DMS 273 treated with DMSO at 0.1 percent for 48 hours (cell line): ENCODE data around the gene SLC13A2.

Experiments used
- DNase-seq: peaks from one replicate; lab custom pipeline; 2025; lab: John Stamatoyannopoulos, UW

Gene SLC13A2

DNA sequence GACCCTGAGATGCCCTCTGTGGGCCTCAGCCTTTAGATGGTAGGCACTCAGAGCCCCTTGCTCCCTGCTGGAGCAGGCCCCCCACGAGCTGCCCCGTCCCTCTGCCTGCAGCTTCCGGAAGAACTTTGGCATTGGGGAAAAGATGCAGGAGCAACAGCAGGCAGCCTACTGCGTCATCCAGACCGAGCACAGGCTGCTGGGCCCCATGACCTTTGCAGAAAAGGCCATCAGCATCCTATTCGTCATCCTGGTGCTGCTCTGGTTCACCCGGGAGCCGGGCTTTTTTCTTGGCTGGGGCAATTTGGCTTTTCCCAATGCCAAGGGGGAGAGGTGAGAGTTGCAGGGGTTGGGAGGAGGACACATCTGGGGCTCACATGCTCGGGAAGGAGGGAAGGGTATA lies 20.0 kb downstream of the SLC13A2 start:
- no peak for DNase-seq

DNA sequence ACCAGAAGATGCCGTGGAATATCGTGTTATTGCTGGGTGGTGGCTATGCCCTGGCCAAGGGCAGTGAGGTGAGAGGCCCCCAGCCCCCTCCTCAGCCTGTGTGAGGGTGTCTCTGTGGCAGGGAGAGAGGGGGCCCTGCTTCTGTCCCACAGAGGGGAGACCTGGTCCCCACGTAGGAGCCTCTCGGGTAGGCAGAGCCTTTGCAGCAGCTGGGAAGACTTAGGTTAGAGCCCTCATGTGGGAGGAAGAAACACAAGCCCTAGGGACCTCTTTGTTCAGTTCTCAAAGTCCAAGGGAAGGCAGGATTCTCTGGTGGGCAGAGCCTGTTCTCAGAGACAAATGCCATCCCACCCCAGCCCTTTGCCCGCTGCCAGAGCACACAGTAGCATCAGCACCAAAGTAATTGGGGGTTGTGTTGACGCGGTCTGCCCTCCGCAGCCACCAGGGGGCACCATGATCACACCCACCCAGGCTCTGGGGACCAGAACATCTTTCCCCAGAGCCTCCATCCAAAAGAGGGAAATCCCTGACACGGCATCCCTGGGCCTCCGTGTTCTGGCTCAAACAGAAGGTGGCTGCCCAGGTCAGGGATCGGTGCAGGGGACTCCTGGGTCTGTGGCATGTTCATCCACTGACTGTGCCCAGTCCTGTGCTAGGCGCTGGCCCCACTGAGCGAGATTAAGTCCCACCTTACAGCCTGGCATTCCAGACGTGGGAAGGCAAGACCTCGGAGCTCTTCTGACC lies 21.2 kb downstream of the SLC13A2 start:
- DNase-seq: peak; percentile 43

GRCh38 chr17:28495635-28496034 lies 22.2 kb downstream of the SLC13A2 start:
- DNase-seq: no peak

- DNase-seq: no peak
Measured at GRCh38 chr17:28497931-28498330, 24.5 kb downstream of the SLC13A2 start.

DNA sequence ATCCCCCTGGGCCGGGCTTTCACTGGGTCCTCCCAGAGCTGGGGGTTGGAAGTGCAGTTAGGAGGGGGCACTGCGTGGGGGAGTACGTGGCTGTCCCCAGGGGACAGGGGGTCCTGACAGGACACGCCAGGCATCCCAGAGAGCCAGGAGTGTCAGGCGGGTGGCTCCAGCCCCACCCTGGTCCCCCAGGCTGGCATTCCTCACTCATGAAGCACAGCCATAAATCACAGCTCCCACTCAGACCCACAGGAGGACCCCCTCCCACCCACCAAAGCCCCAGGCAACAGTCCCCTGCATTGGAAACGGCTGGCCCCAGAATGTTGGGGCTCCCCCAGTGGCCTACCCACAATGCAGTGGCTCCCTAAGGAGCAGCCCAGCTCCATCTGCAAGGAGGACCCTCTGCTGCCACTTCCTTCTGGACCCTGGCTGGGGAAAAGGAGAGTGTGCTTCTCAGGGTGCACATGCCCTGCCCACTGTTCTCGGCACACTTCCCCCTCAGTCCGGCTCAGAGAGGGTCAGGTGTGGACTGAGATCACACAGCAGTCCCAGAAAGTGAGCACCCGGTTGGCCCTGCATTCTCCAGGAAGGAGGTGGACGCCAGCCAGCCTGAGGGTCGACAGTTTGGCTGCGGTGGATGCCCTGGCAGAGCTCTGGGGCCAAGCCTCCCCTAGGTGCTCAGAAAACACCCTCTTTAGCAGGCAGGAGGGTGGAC lies 25.4 kb downstream of the SLC13A2 start:
- DNase-seq: no peak

DNA sequence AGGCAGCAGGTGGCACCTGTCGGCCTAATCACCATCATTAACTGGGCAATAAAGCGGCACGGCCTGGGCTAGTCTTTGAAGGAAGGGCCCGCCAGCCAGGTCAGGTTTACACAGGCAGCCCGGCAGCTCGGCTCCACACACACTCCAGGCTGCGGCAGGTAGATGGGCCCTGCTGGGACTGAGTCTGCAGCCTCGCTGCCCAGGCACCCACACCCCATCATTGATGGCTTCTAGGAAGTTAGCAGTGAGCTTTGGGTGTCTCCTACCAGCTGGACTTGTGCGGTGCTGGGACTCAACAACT lies 25.9 kb downstream of the SLC13A2 start:
- no peak for DNase-seq

- DNase-seq: no peak
Measured at GRCh38 chr17:28499684-28500357, 26.4 kb downstream of the SLC13A2 start.

- DNase-seq: peak; percentile 66
Measured at GRCh38 chr17:28500712-28501379, 27.4 kb downstream of the SLC13A2 start.

GRCh38 chr17:28501421-28502284 lies 28.2 kb downstream of the SLC13A2 start:
- DNase-seq: no peak

GRCh38 chr17:28503420-28503819 lies 30.0 kb downstream of the SLC13A2 start:
- no peak for DNase-seq

GRCh38 chr17:28505986-28506665 lies 32.7 kb downstream of the SLC13A2 start, which contains the start of gene FOXN1:
Gene FOXN1, plus strand, starts transcription at chr17:28506348. Its CDS starts 17,622 bp downstream, at chr17:28523970.
- no peak for DNase-seq

DNA sequence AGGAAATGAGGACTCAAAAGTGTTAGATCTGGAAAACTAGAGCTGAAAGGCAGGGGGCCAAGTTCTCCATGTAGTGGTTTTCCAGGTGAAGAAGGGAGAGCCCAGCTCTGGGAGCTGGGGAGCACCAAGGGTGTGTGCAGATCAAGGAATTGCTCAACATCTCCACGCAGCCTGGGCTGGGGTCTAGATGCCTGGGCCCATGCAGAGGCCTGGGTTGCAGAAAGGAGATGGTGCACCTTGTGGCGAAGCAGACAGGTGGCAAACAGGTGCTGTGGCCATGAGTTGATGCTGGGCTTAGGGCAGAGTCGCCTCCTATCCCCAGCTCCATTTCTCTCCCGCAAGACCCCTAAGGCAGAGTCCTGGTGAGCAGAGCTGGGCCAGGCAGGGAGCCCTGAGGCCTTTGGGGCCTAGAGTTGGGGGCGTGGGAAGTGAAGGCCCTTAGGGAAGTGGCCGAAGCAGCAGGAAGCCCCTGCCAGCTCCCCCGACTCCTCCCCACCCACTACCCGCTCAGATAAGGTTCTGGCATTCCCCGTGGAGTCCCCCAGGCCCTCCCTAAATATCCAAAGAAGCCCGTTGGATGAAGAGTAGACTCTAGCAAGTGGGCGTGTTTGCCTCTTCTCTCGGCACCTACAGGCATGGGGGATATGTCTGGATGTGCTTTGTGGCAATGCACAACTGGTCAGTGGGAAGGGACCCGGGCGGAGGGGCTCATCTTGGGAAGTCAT lies 33.5 kb downstream of the SLC13A2 start:
- DNase-seq: no peak

DNA sequence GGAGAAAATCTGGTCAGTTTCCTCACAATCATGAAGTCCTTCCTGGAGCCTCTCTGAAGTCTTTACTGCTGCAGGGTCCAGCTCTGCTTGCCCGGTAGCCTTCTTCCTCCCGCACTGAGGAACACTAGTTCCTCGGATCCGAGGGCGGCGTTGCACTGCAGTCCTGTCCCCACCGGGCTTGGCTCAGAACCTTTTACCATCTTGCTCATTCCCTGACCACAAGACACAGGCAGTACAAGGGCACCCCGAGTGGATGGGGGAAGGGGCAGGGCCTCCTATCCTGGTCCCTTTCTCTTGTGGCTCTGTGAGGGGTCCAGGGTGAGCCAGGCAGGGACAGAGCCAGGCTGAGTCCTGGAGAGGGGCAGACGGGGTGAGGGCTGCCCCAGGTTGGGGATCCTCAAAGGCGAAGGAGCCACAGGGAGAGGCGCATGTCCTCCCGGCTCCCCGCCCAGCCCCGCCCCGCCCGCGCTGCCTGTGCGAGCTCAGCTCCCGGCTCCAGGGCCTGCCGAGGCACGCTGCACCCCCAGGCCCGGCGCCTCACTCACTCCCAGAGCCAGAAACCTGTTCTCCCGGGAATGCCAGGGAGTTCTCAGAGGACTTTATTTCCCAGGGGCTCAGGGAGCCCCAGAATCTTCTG lies 34.2 kb downstream of the SLC13A2 start:
- no peak for DNase-seq

- DNase-seq: no peak
Measured at GRCh38 chr17:28508211-28508724, 34.8 kb downstream of the SLC13A2 start.

DNA sequence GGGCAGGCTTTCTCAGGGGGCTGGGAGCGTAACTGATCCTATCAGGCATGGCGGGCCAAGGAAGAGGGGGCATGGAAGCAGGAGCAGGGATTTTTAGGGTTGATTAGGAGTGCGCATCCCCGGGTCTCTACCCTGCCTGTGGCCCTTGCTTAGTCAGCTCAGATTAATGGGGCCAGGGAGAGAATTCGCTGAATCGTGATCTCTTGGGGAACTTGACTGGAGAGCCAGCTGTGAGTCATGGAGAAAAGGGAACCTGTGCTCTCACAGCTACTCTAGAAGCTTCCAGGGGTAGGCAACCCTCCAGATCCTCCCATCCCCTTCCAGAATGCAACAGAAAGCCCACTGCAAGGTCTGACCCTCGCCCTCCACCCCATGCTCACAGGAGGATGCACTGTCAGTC lies 36.3 kb downstream of the SLC13A2 start:
- no peak for DNase-seq

GRCh38 chr17:28511858-28512461 lies 38.5 kb downstream of the SLC13A2 start:
- DNase-seq: no peak

GRCh38 chr17:28513476-28513875 lies 40.0 kb downstream of the SLC13A2 start:
- DNase-seq: no peak

DNA sequence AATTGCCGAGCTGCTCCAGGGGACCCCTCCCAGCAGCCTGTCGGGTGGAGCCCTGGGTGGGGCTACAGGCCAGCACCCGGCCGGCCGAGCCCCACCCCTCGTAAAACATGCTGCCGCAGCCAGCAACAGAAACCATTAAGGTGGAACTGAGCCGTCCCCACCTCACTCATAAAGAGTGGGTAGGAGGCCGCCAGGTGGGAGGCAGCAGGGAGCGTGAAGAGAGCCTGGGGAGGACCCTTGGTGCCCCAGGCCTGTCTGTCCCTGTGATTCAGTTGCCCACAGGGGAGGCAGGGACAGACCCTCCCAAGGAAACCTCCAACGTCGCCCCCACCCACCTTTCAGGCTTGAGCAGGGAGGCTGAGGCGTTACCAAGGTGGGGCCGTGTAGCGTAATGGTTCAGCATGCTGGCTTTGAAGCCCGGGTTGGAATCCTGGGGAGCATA lies 41.1 kb downstream of the SLC13A2 start:
- no peak for DNase-seq

- no peak for DNase-seq
Measured at GRCh38 chr17:28515518-28515917, 42.1 kb downstream of the SLC13A2 start.
